K562 (cell line): ENCODE measurements around the gene HCFC1R1. TPM values are rescaled to one million over a fixed set of nuclear protein-coding genes. Genes with fewer than 3 reads are reported as not detected.

ENCODE experiments used
- CBX1 ChIP-seq: sonication (generic); IDR thresholded peaks from 2 replicates; pipeline ENCODE4 v1.6.1; 2016; ENCODE audit warnings: antibody characterized with exemption, low read depth, mild to moderate bottlenecking
- CREB1 ChIP-seq, 2 experiments: sonication (generic) in 1 of 2; formaldehyde crosslinking in 1 of 2; IDR thresholded peaks; 2 replicates each; pipeline versions ENCODE4 v1.6.1 to v1.8.0; 2012 to 2022; ENCODE audit warnings: inconsistent platforms in 1 of 2, mild to moderate bottlenecking in 1 of 2, missing genetic modification reagents in 1 of 2, moderate library complexity in 1 of 2
- EP300 ChIP-seq: IDR thresholded peaks from 2 replicates; pipeline ENCODE4 v1.6.1; 2012; ENCODE audit warnings: low read length, improper control_type of control experiment
- FOXJ2 ChIP-seq: fragments of 200-800 bp; sonication (Bioruptor generic); IDR thresholded peaks from 2 replicates; pipeline ENCODE4 v1.6.1; 2016; ENCODE audit warnings: missing genetic modification characterization, missing compliant biosample characterization
- NCOA1 ChIP-seq: fragments of 450-650 bp; IDR thresholded peaks from 2 replicates; pipeline ENCODE4 v1.6.1; 2016; ENCODE audit warnings: low read depth
- PTTG1 ChIP-seq: fragments of 450-650 bp; IDR thresholded peaks from 2 replicates; pipeline ENCODE4 v1.6.1; 2016; ENCODE audit warnings: low read depth, mild to moderate bottlenecking, missing genetic modification characterization, missing compliant biosample characterization
- TARDBP ChIP-seq: fragments of 450-650 bp; IDR thresholded peaks from 2 replicates; pipeline ENCODE4 v1.6.1; 2016
- THRAP3 ChIP-seq: fragments of 450-650 bp; IDR thresholded peaks from 2 replicates; pipeline ENCODE4 v1.6.1; 2016; ENCODE audit warnings: mild to moderate bottlenecking, inconsistent platforms, borderline replicate concordance
- ZKSCAN8 ChIP-seq: fragments of 200-800 bp; sonication (Bioruptor generic); IDR thresholded peaks from 2 replicates; pipeline ENCODE4 v1.6.1; 2016; ENCODE audit warnings: missing genetic modification characterization, missing compliant biosample characterization
- ZSCAN29 ChIP-seq: fragments of 450-650 bp; IDR thresholded peaks from 2 replicates; pipeline ENCODE4 v1.6.1; 2017
- polyA plus RNA-seq, 8 experiments: library from polyadenylated mRNA; depleted of rRNA in 4 of 8; stranded (reverse) in 5 of 8; unstranded in 3 of 8; fragments of >200 nt; fragmentation: Nextera tagmentation in 2 of 8; fragmentation: Illumina TruSeq in 1 of 8; extraction: Ambion mirVana in 2 of 8; extraction: Trizol in 1 of 8; gene quantifications; 2 replicates each; pipeline versions ENCODE4 v1.2.1 to v1.2.3, GENCODE V29; 2011 to 2014; ENCODE audit warnings: inconsistent platforms in 1 of 8, missing spikeins in 1 of 8
- total RNA-seq, 7 experiments: library from RNA; depleted of rRNA in 6 of 7; stranded (reverse); fragments of >200 nt in 6 of 7; fragmentation: Illumina TruSeq in 2 of 7; extraction: Trizol in 2 of 7; gene quantifications; 2 replicates each; pipeline versions ENCODE4 v1.2.1 to v1.2.3, GENCODE V29; 2011 to 2021; ENCODE audit warnings: low replicate concordance in 1 of 7
- TF ChIP-seq, protein P1 (sequence below), 2 experiments: fragments of 450-650 bp in 1 of 2; sonication (generic) in 1 of 2; formaldehyde crosslinking in 1 of 2; IDR thresholded peaks; 2 replicates each; pipeline versions ENCODE4 v1.7.1 to v1.9.0; 2016 to 2022; ENCODE audit warnings: inconsistent platforms in 1 of 2, mild to moderate bottlenecking in 1 of 2, missing genetic modification reagents in 1 of 2
- TF ChIP-seq, protein P2 (sequence below): sonication (generic); formaldehyde crosslinking; IDR thresholded peaks from 2 replicates; pipeline ENCODE4 v1.8.1; 2023; ENCODE audit warnings: mild to moderate bottlenecking, missing genetic modification reagents
- TF ChIP-seq, protein P3 (sequence below): IDR thresholded peaks from 3 replicates; pipeline ENCODE4 v1.6.1; 2011; ENCODE audit warnings: borderline replicate concordance, mild to moderate bottlenecking; ENCODE audit not compliant: insufficient read length, insufficient read depth

Gene HCFC1R1
- total and polyA plus RNA-seq, 9 of the 15 experiments (the other 6 are each of a cell fraction or from before 2014, with no cell fraction given) = 2.2 to 29.0 (median 11.2) TPM

DNA sequence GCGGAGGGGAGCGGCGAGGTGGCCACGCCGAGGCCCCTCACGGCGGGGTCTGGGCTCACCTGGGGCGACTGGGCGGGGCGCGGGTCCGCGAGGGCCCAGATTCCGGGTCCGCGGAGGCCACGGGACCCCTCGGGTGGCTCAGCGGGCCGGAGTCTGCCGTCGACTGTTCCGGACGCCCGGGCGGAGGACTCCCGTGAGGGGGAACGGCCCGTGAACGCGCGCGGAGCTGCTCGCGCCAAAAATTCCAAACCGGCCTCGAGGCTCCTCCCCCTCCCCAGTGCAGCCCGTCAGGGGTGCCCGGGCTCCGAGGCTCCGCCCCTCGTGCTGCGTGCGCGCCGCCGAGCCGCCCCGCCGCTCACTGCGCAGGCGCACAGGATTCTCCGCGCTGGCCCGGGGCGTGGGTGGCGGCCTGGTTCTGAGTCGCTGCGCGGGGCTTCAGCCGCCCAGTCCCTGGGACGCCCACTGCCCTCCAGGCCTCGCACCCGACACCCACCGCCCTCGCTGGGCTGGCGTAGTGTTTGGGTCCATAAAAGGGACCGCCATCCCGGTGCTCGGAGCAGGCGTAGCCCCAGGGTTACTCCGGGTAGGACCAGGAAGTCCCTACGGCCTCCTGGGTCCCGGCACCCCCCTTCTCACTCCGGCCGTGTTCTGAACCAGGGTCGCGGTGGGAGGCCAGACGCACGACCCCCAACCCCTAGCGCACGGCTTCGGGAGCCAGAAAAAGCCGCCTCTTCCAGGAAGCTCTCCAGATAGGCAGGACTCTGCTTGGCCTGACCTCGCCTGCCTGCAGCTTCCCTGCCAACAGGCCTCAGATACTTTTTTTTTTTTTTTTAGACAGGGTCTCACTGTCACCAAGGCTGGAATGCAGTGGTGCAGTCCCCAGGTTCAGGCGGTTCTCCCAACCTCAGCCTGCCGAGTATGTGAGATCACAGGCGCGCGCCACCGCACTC, 43.2 kb downstream of the HCFC1R1 start, which contains the start of gene PKMYT1 (continued):
- TF ChIP-seq, protein P1, sequence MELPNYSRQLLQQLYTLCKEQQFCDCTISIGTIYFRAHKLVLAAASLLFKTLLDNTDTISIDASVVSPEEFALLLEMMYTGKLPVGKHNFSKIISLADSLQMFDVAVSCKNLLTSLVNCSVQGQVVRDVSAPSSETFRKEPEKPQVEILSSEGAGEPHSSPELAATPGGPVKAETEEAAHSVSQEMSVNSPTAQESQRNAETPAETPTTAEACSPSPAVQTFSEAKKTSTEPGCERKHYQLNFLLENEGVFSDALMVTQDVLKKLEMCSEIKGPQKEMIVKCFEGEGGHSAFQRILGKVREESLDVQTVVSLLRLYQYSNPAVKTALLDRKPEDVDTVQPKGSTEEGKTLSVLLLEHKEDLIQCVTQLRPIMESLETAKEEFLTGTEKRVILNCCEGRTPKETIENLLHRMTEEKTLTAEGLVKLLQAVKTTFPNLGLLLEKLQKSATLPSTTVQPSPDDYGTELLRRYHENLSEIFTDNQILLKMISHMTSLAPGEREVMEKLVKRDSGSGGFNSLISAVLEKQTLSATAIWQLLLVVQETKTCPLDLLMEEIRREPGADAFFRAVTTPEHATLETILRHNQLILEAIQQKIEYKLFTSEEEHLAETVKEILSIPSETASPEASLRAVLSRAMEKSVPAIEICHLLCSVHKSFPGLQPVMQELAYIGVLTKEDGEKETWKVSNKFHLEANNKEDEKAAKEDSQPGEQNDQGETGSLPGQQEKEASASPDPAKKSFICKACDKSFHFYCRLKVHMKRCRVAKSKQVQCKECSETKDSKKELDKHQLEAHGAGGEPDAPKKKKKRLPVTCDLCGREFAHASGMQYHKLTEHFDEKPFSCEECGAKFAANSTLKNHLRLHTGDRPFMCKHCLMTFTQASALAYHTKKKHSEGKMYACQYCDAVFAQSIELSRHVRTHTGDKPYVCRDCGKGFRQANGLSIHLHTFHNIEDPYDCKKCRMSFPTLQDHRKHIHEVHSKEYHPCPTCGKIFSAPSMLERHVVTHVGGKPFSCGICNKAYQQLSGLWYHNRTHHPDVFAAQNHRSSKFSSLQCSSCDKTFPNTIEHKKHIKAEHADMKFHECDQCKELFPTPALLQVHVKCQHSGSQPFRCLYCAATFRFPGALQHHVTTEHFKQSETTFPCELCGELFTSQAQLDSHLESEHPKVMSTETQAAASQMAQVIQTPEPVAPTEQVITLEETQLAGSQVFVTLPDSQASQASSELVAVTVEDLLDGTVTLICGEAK (IDR thresholded peaks at IDR 0.05) = no peak; the same call in 1 of the 2 replicates
- TF ChIP-seq, protein P1 (CRISPR knock-in tag; IDR thresholded peaks at IDR 0.05) = no peak
- no peak; the same call in 1 of the 2 replicates for TF ChIP-seq CREB1 (IDR thresholded peaks at IDR 0.05)
- TF ChIP-seq CREB1 (CRISPR knock-in tag; IDR thresholded peaks at IDR 0.05) = peak; percentile 34; the same call in 1 of the 2 replicates
- peak; percentile 55; the same call in 1 of the 2 replicates for TF ChIP-seq TARDBP
- TF ChIP-seq THRAP3 = no peak
- 0 out of 2 replicates have a peak, but pooled peaks have one; percentile 27 for TF ChIP-seq NCOA1
- no peak for TF ChIP-seq FOXJ2 (tag)
- TF ChIP-seq, protein P2, sequence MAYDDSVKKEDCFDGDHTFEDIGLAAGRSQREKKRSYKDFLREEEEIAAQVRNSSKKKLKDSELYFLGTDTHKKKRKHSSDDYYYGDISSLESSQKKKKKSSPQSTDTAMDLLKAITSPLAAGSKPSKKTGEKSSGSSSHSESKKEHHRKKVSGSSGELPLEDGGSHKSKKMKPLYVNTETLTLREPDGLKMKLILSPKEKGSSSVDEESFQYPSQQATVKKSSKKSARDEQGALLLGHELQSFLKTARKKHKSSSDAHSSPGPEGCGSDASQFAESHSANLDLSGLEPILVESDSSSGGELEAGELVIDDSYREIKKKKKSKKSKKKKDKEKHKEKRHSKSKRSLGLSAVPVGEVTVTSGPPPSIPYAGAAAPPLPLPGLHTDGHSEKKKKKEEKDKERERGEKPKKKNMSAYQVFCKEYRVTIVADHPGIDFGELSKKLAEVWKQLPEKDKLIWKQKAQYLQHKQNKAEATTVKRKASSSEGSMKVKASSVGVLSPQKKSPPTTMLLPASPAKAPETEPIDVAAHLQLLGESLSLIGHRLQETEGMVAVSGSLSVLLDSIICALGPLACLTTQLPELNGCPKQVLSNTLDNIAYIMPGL (CRISPR knock-in tag) = no peak; the same call in 1 of the 2 replicates
- no peak for TF ChIP-seq EP300
- 0 out of 2 replicates have a peak, but pooled peaks have one; percentile 18 for TF ChIP-seq ZSCAN29
- TF ChIP-seq PTTG1 (tag) = no peak
- TF ChIP-seq ZKSCAN8 (CRISPR knock-in tag) = no peak
- TF ChIP-seq CBX1 = peak; percentile 19; the same call in 1 of the 2 replicates
- TF ChIP-seq, protein P3, sequence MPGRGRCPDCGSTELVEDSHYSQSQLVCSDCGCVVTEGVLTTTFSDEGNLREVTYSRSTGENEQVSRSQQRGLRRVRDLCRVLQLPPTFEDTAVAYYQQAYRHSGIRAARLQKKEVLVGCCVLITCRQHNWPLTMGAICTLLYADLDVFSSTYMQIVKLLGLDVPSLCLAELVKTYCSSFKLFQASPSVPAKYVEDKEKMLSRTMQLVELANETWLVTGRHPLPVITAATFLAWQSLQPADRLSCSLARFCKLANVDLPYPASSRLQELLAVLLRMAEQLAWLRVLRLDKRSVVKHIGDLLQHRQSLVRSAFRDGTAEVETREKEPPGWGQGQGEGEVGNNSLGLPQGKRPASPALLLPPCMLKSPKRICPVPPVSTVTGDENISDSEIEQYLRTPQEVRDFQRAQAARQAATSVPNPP = no peak
